ENCODE measurements around the gene LGALS1. TPM values are rescaled to one million over a fixed set of nuclear protein-coding genes. Genes with fewer than 3 reads are reported as not detected.
A peak's percentile ranks its signal among the peaks of the same experiment; 100 is the strongest.
"Not testable (repeated sequence)": the region's sequence is repeated elsewhere in the genome, so short reads cannot be mapped to it uniquely, and the experiment has no call there.

The LGALS1 gene
- total RNA-seq, 1 donor from 2014 or later = 21.0 TPM

DNA sequence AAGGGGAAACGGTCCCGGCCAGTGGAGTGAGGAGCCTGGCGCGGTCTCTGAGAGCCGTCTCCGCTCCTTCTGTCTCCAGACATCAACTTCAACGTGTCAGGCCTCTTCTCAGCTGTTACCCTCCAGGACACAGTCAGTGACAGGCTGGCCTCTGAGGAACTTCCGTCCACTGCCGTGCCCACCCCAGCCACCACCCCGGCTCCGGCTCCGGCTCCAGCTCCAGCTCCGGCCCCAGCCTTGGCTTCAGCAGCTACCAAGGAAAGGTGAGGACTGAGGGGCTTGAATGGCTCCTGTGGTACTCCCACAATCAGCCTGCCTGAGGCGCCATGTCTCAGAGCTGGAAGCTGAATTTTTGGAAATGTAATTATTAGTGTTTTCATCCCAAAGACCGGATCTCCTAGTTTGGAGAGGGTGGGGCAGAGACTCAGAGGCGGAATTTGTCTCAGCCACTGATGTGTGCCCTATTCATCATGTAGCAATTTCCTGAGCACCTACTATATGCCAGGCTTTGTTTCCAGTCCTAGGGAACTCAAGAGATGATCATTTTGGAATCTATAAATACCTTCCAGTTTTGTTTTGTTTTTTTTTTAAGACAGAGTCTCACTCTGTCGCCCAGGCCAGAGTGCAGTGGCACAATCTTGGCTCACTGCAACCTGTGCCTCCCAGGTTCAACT is 24.8 kb upstream of the LGALS1 start:
- DNase-seq (ENCODE audit: low read depth, low spot score) = no peak
- Mint-ChIP-seq H3K27ac (ENCODE audit: unreplicated experiment) (no peak overlapping the region), H3K4me1 (no peaks in the 10 kb centered on the region), H3K27me3 (ENCODE audit: low read depth) (no peaks in the 10 kb centered on the region), H3K36me3 (ENCODE audit: low read depth) (no peaks in the 10 kb centered on the region), H3K4me3 (no peak overlapping the region), H3K9me3 (no peaks in the 10 kb centered on the region)
- TF ChIP-seq, protein P1, sequence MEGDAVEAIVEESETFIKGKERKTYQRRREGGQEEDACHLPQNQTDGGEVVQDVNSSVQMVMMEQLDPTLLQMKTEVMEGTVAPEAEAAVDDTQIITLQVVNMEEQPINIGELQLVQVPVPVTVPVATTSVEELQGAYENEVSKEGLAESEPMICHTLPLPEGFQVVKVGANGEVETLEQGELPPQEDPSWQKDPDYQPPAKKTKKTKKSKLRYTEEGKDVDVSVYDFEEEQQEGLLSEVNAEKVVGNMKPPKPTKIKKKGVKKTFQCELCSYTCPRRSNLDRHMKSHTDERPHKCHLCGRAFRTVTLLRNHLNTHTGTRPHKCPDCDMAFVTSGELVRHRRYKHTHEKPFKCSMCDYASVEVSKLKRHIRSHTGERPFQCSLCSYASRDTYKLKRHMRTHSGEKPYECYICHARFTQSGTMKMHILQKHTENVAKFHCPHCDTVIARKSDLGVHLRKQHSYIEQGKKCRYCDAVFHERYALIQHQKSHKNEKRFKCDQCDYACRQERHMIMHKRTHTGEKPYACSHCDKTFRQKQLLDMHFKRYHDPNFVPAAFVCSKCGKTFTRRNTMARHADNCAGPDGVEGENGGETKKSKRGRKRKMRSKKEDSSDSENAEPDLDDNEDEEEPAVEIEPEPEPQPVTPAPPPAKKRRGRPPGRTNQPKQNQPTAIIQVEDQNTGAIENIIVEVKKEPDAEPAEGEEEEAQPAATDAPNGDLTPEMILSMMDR (conservative IDR thresholded peaks at IDR 0.05) = no peak

DNA sequence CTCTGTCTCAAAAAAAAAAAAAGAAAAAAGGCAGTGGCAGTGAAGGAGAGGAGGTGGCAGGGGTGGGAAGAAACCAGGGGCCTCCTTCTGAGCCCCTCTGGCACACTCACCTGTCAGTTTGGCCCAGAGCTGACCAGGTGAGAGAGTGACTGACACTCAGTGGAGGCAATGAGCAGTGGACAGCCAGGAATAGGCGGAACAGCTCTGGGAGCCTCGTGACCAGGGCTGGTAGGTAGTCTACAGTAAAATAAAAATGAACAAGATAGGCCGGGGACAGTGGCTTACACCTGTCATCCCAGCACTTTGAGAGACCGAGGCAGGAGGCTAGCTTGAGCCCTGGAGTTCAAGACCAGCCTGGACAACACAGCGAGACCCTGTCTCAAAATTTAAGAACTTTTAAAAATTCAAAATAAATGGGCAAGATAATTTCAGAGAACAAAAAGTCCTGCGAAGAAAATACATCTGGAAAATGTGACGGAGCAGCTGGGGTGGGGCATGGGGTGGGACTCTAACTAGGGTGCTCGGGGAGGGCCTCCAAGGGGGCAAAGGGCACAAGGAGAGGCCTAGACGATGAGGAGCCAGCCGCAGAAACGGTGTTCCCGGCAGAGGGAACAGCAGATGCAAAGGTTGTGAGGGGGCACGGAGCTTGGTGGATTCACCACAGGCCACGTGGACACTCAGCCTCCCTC is 20.7 kb upstream of the LGALS1 start:
- Mint-ChIP-seq H3K36me3 (ENCODE audit: low read depth) (no peaks in the 10 kb centered on the region), H3K27me3 (ENCODE audit: low read depth) (no peaks in the 10 kb centered on the region), H3K9me3 (no peaks in the 10 kb centered on the region), H3K27ac (ENCODE audit: unreplicated experiment) (no peak overlapping the region), H3K4me3 (no peak overlapping the region), H3K4me1 (peaks cover 14% of the 10 kb centered on the region)
- TF ChIP-seq, protein P1 (conservative IDR thresholded peaks at IDR 0.05) = no peak
- no peak for DNase-seq (ENCODE audit: low read depth, low spot score)

DNA sequence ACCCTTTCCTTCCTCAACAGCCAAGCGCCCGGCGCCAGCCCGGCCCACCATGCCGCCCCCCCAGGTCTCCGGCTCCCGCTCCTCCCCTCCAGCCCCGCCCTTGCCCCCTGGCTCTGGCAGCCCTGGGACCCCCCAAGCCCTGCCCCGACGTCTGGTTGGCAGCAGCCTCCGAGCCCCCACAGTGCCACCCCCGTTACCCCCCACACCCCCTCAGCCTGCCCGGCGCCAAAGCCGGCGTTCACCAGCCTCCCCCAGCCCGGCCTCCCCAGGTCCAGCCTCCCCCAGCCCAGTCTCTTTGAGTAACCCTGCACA is 20.2 kb upstream of the LGALS1 start:
- H3K36me3 Mint-ChIP-seq (ENCODE audit: low read depth) = no peaks in the 10 kb centered on the region
- peaks cover 19% of the 10 kb centered on the region for H3K4me1 Mint-ChIP-seq
- H3K27ac Mint-ChIP-seq (ENCODE audit: unreplicated experiment) = no peak overlapping the region
- no peaks in the 10 kb centered on the region for H3K27me3 Mint-ChIP-seq (ENCODE audit: low read depth)
- TF ChIP-seq, protein P1 (conservative IDR thresholded peaks at IDR 0.05) = no peak
- no peaks in the 10 kb centered on the region for H3K9me3 Mint-ChIP-seq
- H3K4me3 Mint-ChIP-seq = no peak overlapping the region
- no peak for DNase-seq (ENCODE audit: low read depth, low spot score)

DNA sequence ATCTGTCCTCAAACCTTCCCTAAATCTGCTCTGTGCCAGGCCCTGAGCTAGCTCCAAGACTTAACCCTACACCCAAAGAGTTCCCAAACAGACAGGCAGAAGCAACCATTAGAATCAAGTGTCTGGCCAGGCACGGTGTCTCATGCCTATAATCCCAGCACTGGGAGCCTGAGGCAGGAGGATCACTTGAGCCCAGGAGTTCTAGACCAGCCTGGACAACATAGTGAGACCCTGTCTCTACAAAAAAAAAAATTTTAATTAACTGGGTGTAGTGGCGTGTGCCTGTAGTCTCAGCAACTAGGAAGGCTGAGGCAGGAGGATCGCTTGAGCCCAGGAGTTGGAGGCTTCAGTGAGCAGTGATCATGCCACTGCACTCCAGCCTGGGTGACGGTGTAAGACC is 18.9 kb upstream of the LGALS1 start:
- not testable (repeated sequence) for H3K27me3 Mint-ChIP-seq (ENCODE audit: low read depth)

DNA sequence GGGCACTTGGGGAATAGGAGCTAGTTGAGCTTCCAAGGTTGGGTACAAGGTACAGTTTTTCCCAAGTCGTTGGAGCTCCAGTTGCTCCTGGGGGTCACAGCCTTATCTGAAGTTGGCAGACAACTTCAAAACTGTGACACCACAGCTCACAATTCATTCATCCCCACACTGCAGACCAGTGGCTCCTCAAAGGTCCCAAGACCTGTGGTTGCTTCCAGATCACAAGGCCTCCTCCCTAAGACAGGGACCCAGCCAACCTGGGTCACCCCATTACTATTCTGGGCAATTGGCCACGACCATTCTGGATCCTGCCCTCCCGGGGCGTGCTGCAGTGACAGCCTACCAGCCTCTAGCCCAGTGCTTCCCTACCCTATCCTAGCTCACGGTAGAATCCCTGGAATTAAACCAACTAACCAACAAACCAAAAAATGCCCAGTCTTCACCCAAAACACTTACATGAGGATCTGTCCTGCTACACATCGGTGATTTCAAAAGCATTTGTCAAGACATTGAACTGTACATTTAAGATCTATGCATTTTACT is 17.8 kb upstream of the LGALS1 start:
- peaks cover 40% of the 10 kb centered on the region for H3K4me1 Mint-ChIP-seq
- H3K27ac Mint-ChIP-seq (ENCODE audit: unreplicated experiment) = peak overlapping the region; percentile 96
- peak overlapping the region; percentile 94 for H3K4me3 Mint-ChIP-seq
- H3K27me3 Mint-ChIP-seq (ENCODE audit: low read depth) = no peaks in the 10 kb centered on the region
- DNase-seq (ENCODE audit: low read depth, low spot score) = no peak
- H3K9me3 Mint-ChIP-seq = no peaks in the 10 kb centered on the region
- TF ChIP-seq, protein P1 (conservative IDR thresholded peaks at IDR 0.05) = no peak
- no peaks in the 10 kb centered on the region for H3K36me3 Mint-ChIP-seq (ENCODE audit: low read depth)

More for the DNA sequence above, 18.9 kb upstream of the LGALS1 start:
- not testable (repeated sequence) for H3K9me3 Mint-ChIP-seq; H3K36me3 Mint-ChIP-seq (ENCODE audit: low read depth); DNase-seq (ENCODE audit: low read depth, low spot score)
- Mint-ChIP-seq H3K27ac (ENCODE audit: unreplicated experiment) (peak overlapping the region; percentile 10), H3K4me3 (peak overlapping the region; percentile 25), H3K4me1 (peaks cover 33% of the 10 kb centered on the region)

Measured in neural crest cell (in vitro differentiated cells).